BE2C (cell line): ENCODE results near the gene TMEM132D.

Source experiments
- DNase-seq: peaks from one replicate; pipeline ENCODE4 v3.0.0-alpha.2; 2020
- H3K27me3 ChIP-seq: fragments of 250-450 bp; sonication (Bioruptor Pico); 2 replicates; pipeline ENCODE4 v1.5.1; 2020; ENCODE audit warnings: mild to moderate bottlenecking
- H3K36me3 ChIP-seq: fragments of 250-450 bp; sonication (Bioruptor Pico); 2 replicates; pipeline ENCODE4 v1.5.1; 2020; ENCODE audit warnings: mild to moderate bottlenecking
- H3K4me1 ChIP-seq: fragments of 250-450 bp; sonication (Bioruptor Pico); 2 replicates; pipeline ENCODE4 v1.5.1; 2020
- H3K4me3 ChIP-seq: 2 replicates; pipeline ENCODE4 v1.5.1; 2011; ENCODE audit warnings: low read depth, low read length
- H3K9me3 ChIP-seq: fragments of 250-450 bp; sonication (Bioruptor Pico); 2 replicates; pipeline ENCODE4 v1.5.1; 2020
- CTCF ChIP-seq: IDR thresholded peaks from 2 replicates; pipeline ENCODE4 v1.5.1; 2012; ENCODE audit warnings: mild to moderate bottlenecking, low read depth, low read length

Gene TMEM132D

DNA sequence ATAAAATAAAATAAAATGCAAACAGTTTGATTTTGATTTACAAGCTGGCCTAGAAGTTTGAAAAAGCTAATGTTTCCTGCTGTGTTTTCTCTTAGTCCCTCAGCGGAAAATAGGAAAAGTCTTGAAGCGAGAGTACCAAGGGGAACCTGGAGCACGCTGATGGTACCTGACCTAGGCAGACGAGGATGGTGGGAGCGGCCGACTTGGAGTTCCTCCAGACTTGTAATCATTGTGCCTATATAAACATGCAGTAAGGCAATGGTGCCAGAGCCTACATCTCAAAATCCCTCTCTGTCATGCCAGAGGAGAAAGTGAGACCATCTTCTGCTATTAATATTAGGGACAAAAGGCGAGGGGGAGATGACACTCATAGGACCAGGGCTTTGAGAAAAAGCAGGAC lies 371.7 kb downstream of the TMEM132D start:
- no peaks in the 10 kb centered on the region for H3K27me3 ChIP-seq
- no peaks in the 10 kb centered on the region for H3K36me3 ChIP-seq
- no peaks in the 10 kb centered on the region for H3K4me1 ChIP-seq
- no peaks in the 10 kb centered on the region for H3K9me3 ChIP-seq
- no peak for DNase-seq
- TF ChIP-seq CTCF = no peak
- H3K4me3 ChIP-seq = no peak overlapping the region

DNA sequence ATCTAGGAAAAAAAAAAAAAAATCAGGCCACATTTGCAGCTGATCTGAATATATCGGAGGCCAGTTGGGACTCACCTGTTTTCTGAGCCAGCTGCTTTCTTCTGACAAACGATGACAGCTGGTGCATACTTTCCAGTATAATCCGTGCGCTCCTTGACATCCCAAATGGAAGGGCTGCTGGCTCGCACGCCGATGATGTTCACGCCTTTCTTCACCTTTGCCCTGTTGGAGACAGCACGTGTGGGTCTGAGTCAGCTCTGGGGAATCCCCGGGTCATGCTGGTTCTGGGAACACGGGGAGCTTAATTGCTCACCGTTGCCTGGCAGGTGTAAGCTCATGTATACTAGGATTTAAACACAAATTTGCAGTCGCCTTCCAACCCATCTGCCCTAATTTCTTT lies 372.8 kb downstream of the TMEM132D start:
- no peak overlapping the region for H3K4me3 ChIP-seq
- no peak for TF ChIP-seq CTCF
- H3K36me3 ChIP-seq = no peaks in the 10 kb centered on the region
- no peaks in the 10 kb centered on the region for H3K4me1 ChIP-seq
- no peaks in the 10 kb centered on the region for H3K9me3 ChIP-seq
- H3K27me3 ChIP-seq = no peaks in the 10 kb centered on the region
- DNase-seq = no peak

DNA sequence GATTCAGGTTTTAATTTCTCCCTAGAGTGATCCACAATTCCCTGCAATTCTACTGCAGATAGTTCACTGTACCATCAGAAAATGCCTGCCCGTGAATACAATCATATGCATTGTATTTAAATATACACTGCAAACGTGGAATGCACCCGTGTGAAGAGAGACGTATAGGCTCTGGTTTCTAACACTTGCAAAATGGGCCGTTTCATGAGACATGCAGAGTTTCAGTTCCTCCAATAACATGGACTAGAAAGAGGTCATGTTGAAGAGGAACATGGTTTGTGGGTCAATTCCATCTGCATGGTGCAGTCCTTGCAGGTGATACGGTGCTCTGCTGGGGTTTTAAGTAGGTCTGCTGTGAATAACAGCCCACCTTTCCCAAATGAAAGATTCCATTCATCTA lies 373.3 kb downstream of the TMEM132D start:
- TF ChIP-seq CTCF = no peak
- Histone ChIP-seq H3K4me1 (no peaks in the 10 kb centered on the region), H3K27me3 (no peaks in the 10 kb centered on the region), H3K36me3 (no peaks in the 10 kb centered on the region), H3K4me3 (no peak overlapping the region), H3K9me3 (no peaks in the 10 kb centered on the region)
- no peak for DNase-seq

DNA sequence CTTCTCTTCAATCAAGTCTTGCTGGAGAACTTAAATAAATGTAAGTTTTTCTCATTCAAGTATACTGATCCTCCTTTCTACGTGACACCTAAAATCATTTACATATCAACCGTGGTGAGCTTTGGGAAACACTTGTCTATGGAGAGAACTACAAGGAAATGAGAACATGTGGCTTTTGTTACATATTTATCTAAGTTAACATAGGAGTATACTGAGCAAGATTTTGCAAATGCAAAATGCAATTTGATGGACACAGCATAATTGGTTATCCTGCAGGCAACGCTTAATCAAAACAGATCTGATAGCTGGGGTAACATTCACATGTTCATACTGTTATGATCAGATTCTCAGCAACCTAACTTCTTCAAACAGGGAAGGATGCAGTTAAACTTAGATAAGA lies 376.3 kb downstream of the TMEM132D start:
- H3K27me3 ChIP-seq = no peaks in the 10 kb centered on the region
- no peak overlapping the region for H3K4me3 ChIP-seq
- H3K4me1 ChIP-seq = no peaks in the 10 kb centered on the region
- no peak for TF ChIP-seq CTCF
- no peaks in the 10 kb centered on the region for H3K36me3 ChIP-seq
- no peaks in the 10 kb centered on the region for H3K9me3 ChIP-seq
- no peak for DNase-seq

- no peak for TF ChIP-seq CTCF
- DNase-seq = no peak
- H3K27me3 ChIP-seq = no peaks in the 10 kb centered on the region
Measured at GRCh38 chr12:129523621-129524020, 380.2 kb downstream of the TMEM132D start.

GRCh38 chr12:129520739-129521138 lies 383.1 kb downstream of the TMEM132D start:
- no peaks in the 10 kb centered on the region for H3K9me3 ChIP-seq
- TF ChIP-seq CTCF = no peak
- H3K27me3 ChIP-seq = no peaks in the 10 kb centered on the region
- H3K4me3 ChIP-seq = no peak overlapping the region
- H3K36me3 ChIP-seq = no peaks in the 10 kb centered on the region
- H3K4me1 ChIP-seq = no peaks in the 10 kb centered on the region
- DNase-seq = no peak

More at GRCh38 chr12:129523621-129524020, 380.2 kb downstream of the TMEM132D start:
- Histone ChIP-seq H3K36me3 (no peaks in the 10 kb centered on the region), H3K4me3 (no peak overlapping the region), H3K4me1 (no peaks in the 10 kb centered on the region), H3K9me3 (no peaks in the 10 kb centered on the region)
